ENCODE results near the gene AMZ1. TPM values are rescaled to one million over a fixed set of nuclear protein-coding genes. Genes with fewer than 3 reads are reported as not detected.
A peak's percentile ranks its signal among the peaks of the same experiment; 100 is the strongest.

AMZ1 gene
- total and polyA plus RNA-seq, 10 of the 15 experiments (the other 5 are each of a cell fraction or from before 2014, with no cell fraction given) = 0.02 to 2.0 (median 0.69) TPM

GRCh38 chr7:2641406-2642393 lies 46.3 kb upstream of the AMZ1 start (continued):
- peak; percentile 38; the same call in 1 of the 2 replicates for TF ChIP-seq NKRF (conservative IDR thresholded peaks at IDR 0.05)
- TF ChIP-seq BACH1 (IDR thresholded peaks at IDR 0.05; ENCODE audit: borderline replicate concordance) = no peak; the same call in 1 of the 2 replicates
- TF ChIP-seq TAF1 (IDR thresholded peaks at IDR 0.05; ENCODE audit: borderline replicate concordance, low read depth, low read length) = no peak
- TF ChIP-seq CBX5 (IDR thresholded peaks at IDR 0.05; ENCODE audit: low read depth) = no peak
- TF ChIP-seq YY1 (IDR thresholded peaks at IDR 0.05; ENCODE audit: low read depth, low read length) = no peak
- peak; percentile 72; the same call in 1 of the 2 replicates for TF ChIP-seq NBN (IDR thresholded peaks at IDR 0.05)
- no peak for TF ChIP-seq ZNF384 (IDR thresholded peaks at IDR 0.05; ENCODE audit: borderline replicate concordance, low read depth, low read length)
- no peak for TF ChIP-seq SIX5 (IDR thresholded peaks at IDR 0.05; ENCODE audit: low read depth, low read length, severe bottlenecking)
- TF ChIP-seq PRDM15 (CRISPR knock-in tag; IDR thresholded peaks at IDR 0.05) = no peak
- TF ChIP-seq ZNF217 (IDR thresholded peaks at IDR 0.05) = no peak
- no peak for TF ChIP-seq E4F1 (IDR thresholded peaks at IDR 0.05; ENCODE audit: borderline replicate concordance, partially characterized antibody)
- no peak for TF ChIP-seq CTCF (IDR thresholded peaks at IDR 0.05 in 2 of 3, conservative IDR thresholded peaks at IDR 0.05 in 1 of 3; ENCODE audit: control insufficient read depth in 2 of 3, extremely low read depth in 1 of 3, insufficient read depth in 1 of 3, low read depth in 3 of 3, low read length in 3 of 3)
- peak; percentile 45; the same call in 1 of the 2 replicates for TF ChIP-seq MTA2 (IDR thresholded peaks at IDR 0.05; ENCODE audit: low read depth)
- no peak for TF ChIP-seq SUPT20H (IDR thresholded peaks at IDR 0.05; ENCODE audit: borderline replicate concordance, control insufficient read depth, low read depth, low read length)
- no peak for TF ChIP-seq TBL1XR1 (IDR thresholded peaks at IDR 0.05; ENCODE audit: low read depth, low read length)
- no peak for TF ChIP-seq SMAD5 (IDR thresholded peaks at IDR 0.05; ENCODE audit: low read depth)

Data from GM12878 (cell line).